KOPT-K1 (cell line): ENCODE measurements around the gene SV2C.

Experiments used
- H3K27ac ChIP-seq: fragments of 200-600 bp; sonication (generic); 2 replicates; pipeline ENCODE4 v1.5.1; 2016; ENCODE audit warnings: antibody characterized with exemption, mild to moderate bottlenecking, low read depth, low read length; ENCODE audit not compliant: poor library complexity, severe bottlenecking
- H3K36me3 ChIP-seq: fragments of 200-600 bp; sonication (generic); 2 replicates; pipeline ENCODE4 v1.5.1; 2017; ENCODE audit warnings: antibody characterized with exemption, mild to moderate bottlenecking, low read length, moderate library complexity; ENCODE audit not compliant: insufficient read depth
- H3K9me3 ChIP-seq: fragments of 200-600 bp; sonication (generic); 2 replicates; pipeline ENCODE4 v1.5.1; 2017; ENCODE audit warnings: antibody characterized with exemption, low read length, mild to moderate bottlenecking; ENCODE audit not compliant: insufficient read depth, poor library complexity, severe bottlenecking

SV2C gene

GRCh38 chr5:76379855-76380254, 296.7 kb downstream of the SV2C start:
- Histone ChIP-seq H3K27ac (no peak overlapping the region), H3K36me3 (no peaks in the 10 kb centered on the region), H3K9me3 (no peaks in the 10 kb centered on the region)

DNA sequence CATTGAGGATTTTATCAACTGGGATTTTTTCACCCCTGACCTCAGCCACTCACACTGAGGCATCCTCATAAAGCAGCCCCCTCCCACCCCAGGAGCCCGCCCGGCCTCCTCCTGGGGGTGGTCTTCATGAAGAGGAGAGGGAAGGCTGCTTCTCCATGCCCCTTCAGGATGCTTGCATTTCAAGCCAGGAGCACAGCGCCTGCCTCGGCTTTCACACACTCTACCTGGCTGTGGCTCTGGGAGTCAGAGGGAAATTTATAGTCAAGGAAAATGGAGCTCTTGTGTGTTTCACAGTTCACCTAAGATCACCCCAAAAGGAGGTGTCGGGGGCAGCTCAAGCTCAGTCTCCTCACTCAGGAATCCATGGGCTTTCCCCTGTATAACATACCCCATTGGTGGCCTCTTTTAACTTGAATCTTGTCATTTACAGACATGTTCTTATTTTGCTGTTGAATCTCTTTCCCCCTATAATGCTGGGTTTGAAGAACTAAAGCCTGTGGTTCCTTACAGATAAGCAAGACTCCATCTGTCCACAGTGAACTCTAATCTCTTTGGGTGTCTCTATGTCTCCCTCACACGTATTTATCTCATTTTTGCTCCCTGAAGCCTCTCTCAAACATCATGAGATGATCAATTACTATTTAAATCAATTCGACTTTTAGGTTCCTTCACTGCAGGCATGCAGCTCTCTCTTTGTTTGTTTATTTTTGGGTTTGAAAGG, 297.3 kb downstream of the SV2C start:
- H3K9me3 ChIP-seq = no peaks in the 10 kb centered on the region

DNA sequence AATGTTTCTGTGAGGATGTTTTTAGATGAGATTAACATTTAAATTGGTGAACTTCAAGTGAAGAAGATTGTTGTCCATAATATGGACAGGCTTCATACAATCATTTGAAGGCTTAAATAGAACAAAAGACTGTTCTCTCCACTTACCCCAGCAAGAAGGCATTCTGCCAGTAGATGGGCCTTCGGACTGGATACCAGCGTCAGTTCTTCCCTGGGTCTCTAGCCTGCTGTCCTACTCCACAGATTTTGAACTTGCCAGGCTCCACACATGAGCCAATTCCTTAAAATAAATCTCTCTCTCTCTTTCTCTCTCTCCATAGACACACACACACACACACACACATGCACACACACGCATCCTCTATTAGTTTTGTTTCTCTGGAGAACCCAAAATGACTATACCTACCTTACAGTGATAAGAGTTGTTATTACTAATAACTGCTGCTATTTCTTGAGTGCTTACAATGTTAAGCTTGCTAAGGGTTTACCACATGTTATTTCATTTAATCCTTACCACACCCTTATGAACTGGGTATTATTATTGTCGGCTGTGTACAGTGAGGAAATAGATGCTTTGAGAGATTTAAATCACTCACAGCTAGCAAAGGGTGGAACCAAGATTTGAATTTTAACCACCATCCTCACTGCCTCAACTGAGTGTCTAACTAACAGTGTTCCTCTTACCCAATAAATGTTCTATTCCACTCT, 300.1 kb downstream of the SV2C start:
- H3K36me3 ChIP-seq = no peaks in the 10 kb centered on the region
- H3K9me3 ChIP-seq = no peaks in the 10 kb centered on the region
- H3K27ac ChIP-seq = no peak overlapping the region

More for the DNA sequence above, 297.3 kb downstream of the SV2C start:
- H3K27ac ChIP-seq = no peak overlapping the region
- H3K36me3 ChIP-seq = no peaks in the 10 kb centered on the region

- Histone ChIP-seq H3K9me3 (no peaks in the 10 kb centered on the region), H3K36me3 (no peaks in the 10 kb centered on the region), H3K27ac (no peak overlapping the region)
These were observed 301.0 kb downstream of the SV2C start for GRCh38 chr5:76384189-76384588.

GRCh38 chr5:76384705-76385104, 301.5 kb downstream of the SV2C start:
- Histone ChIP-seq H3K9me3 (no peaks in the 10 kb centered on the region), H3K36me3 (no peaks in the 10 kb centered on the region), H3K27ac (no peak overlapping the region)

DNA sequence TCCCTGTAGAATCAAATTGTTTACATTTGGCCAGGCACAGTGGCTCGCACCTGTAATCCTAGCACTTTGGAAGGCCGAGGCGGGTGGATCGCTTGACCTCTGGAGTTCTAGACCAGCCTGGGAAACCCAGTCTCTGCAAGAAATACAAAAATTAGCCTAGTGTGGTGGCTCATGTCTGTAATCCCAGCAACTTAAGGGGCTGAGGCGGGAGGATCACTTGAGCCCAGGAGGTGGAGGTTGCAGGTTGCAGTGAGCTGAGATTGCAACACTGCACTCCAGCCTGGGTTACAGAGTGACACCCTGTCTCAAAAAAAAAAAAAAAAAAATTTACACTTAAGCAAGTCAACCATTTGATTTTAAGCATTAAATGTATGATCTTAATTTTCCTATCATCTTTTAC, 302.4 kb downstream of the SV2C start:
- H3K36me3 ChIP-seq = no peaks in the 10 kb centered on the region
- no peak overlapping the region for H3K27ac ChIP-seq
- H3K9me3 ChIP-seq = no peaks in the 10 kb centered on the region

DNA sequence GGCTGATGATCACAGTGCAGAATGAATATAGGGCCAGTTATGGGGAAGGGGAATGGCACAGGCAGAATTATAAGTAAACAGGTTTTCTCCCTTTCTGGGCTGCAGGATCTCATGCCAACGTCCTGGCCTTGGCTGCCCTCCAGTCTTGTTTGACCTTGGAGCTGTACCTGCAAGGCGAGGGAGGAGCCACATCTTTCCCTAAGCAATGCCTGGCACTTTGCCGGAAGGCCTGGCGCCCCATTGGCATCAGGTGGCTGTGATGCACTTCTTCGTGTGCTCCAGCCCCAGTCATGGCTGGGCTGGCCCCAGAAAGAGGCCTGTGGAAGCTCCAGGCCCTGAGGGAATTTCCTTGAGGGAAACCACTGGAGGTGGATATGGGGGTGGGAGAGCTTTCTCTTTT, 303.2 kb downstream of the SV2C start:
- no peak overlapping the region for H3K27ac ChIP-seq
- no peaks in the 10 kb centered on the region for H3K9me3 ChIP-seq
- H3K36me3 ChIP-seq = no peaks in the 10 kb centered on the region

GRCh38 chr5:76388236-76388635, 305.1 kb downstream of the SV2C start:
- Histone ChIP-seq H3K9me3 (no peaks in the 10 kb centered on the region), H3K27ac (no peak overlapping the region), H3K36me3 (no peaks in the 10 kb centered on the region)

- no peaks in the 10 kb centered on the region for H3K36me3 ChIP-seq
- H3K9me3 ChIP-seq = no peaks in the 10 kb centered on the region
- H3K27ac ChIP-seq = no peak overlapping the region
These were observed 305.8 kb downstream of the SV2C start for GRCh38 chr5:76388791-76389512.

DNA sequence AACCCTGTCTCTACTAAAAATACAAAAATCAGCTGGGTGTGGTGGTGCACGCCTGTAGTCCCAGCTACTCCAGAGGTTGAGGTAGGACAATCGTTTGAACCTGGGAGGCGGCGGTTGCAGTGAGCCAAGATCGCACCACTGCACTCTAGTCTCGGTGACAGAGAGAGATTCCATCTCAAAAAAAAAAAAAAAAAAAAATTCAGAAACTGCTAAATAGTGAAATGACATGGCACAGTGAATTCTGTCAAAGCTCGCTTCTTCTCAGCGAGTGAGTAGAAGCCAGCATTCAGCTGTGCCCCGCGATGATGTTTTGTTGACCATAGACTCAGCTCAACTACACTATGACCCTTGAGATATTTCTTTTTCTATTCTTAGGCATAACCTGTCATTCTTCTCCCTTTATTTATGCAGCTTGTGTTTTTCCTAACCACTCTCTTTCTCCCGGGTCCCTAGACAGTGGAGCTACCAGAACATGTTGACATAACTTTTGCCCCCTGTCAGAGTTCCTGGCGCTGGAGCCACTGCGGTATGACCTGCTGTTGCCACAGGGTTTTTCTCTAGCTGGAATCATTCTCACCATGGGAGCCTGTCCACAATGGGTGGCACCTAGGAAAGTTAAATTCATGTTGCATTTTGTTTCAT, 306.5 kb downstream of the SV2C start:
- H3K36me3 ChIP-seq = no peaks in the 10 kb centered on the region

DNA sequence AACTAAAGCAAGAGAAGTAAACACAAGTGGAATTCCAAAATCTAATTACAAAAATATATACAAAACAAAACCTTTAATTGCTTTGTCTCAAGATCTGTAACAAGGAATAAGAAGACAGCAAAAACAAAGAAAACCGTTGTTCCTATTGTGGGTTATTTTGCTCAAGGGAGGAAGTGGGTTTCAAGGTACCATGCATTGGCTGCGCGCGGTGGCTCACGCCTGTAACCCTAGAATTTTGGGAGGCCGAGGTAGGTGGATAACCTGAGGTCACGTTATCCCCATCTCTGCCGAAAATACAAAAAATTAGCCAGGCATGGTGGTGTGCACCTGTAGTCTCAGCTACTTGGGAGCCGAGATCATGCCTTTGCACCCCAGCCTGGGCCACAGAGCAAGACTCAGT, 307.8 kb downstream of the SV2C start:
- Histone ChIP-seq H3K27ac (peak overlapping the region; percentile 71), H3K36me3 (no peaks in the 10 kb centered on the region), H3K9me3 (no peaks in the 10 kb centered on the region)

More for the DNA sequence above, 306.5 kb downstream of the SV2C start:
- Histone ChIP-seq H3K9me3 (no peaks in the 10 kb centered on the region), H3K27ac (peak overlapping the region; percentile 71)

- H3K27ac ChIP-seq = peak overlapping the region; percentile 60
These were observed 310.0 kb downstream of the SV2C start for GRCh38 chr5:76393035-76393680.

GRCh38 chr5:76397200-76397599, 314.0 kb downstream of the SV2C start:
- Histone ChIP-seq H3K36me3 (no peaks in the 10 kb centered on the region), H3K27ac (no peak overlapping the region), H3K9me3 (no peaks in the 10 kb centered on the region)

More at GRCh38 chr5:76393035-76393680, 310.0 kb downstream of the SV2C start:
- Histone ChIP-seq H3K36me3 (no peaks in the 10 kb centered on the region), H3K9me3 (no peaks in the 10 kb centered on the region)

DNA sequence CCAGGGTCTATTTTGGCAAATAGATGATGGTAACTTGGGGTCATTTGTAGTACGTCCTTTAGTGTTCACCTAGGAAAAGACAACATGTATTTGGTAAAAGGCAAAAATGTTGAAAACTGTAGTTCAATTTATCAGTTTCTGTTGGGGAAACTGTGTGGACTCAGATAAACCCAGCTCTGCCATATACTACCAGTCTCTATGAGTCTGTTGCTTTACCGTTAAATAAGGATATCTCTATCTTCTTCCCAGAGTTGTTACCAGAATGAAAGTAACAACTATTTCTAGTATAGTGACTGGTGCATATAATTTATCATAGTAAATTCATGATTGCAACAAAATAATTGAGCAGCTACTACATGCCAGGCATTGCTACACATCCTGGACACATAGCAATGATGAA, 316.1 kb downstream of the SV2C start:
- H3K27ac ChIP-seq = no peak overlapping the region

More for the DNA sequence above, 316.1 kb downstream of the SV2C start:
- no peaks in the 10 kb centered on the region for H3K9me3 ChIP-seq
- no peaks in the 10 kb centered on the region for H3K36me3 ChIP-seq
